Measurements from ENCODE around the gene ZNF217. TPM values are rescaled to one million over a fixed set of nuclear protein-coding genes. Genes with fewer than 3 reads are reported as not detected.

The ZNF217 gene
- total and polyA plus RNA-seq, 2 of the 8 experiments (the other 6 are each of a cell fraction or from before 2014, with no cell fraction given): 15.3 to 87.9 TPM

GRCh38 chr20:53534037-53534436 lies 59.6 kb downstream of the ZNF217 start (continued):
- TF ChIP-seq RBBP5 (IDR thresholded peaks at IDR 0.05; ENCODE audit: borderline replicate concordance, low read depth, low read length): no peak
- no peak for TF ChIP-seq NANOG (IDR thresholded peaks at IDR 0.05; ENCODE audit: insufficient read depth, low read depth, low read length, poor library complexity, severe bottlenecking)
- no peak for TF ChIP-seq SP1 (IDR thresholded peaks at IDR 0.05; ENCODE audit: low read depth, low read length)
- TF ChIP-seq SRF (IDR thresholded peaks at IDR 0.05; ENCODE audit: low read depth, low read length): no peak
- TF ChIP-seq GTF2F1 (IDR thresholded peaks at IDR 0.05; ENCODE audit: borderline replicate concordance, low read depth, low read length): no peak
- no peak for TF ChIP-seq EGR1 (IDR thresholded peaks at IDR 0.05; ENCODE audit: borderline replicate concordance, low read depth, low read length)

All from H1 (cell line).